Cardiac muscle cell (in vitro differentiated cells and primary cell): ENCODE measurements around the gene F11R. TPM values are rescaled to one million over a fixed set of nuclear protein-coding genes. Genes with fewer than 3 reads are reported as not detected.
"Not testable (repeated sequence)": the region's sequence is repeated elsewhere in the genome, so short reads cannot be mapped to it uniquely, and the experiment has no call there.

Source experiments
- DNase-seq, 2 donors: peaks; one replicate each; pipeline versions ENCODE4 v3.0.0 to v3.0.0-alpha.2; 2010 to 2017; ENCODE audit warnings: low read depth in 1 of 2, low spot score in 1 of 2
- H3K27ac ChIP-seq: fragments of 200-600 bp; sonication (generic); 2 replicates; pipeline ENCODE4 v1.5.1; 2016
- H3K27me3 ChIP-seq: fragments of 200-600 bp; sonication (generic); 2 replicates; pipeline ENCODE4 v1.6.0; 2016; ENCODE audit warnings: control low read depth
- H3K36me3 ChIP-seq: fragments of 200-600 bp; sonication (generic); 2 replicates; pipeline ENCODE4 v1.5.1; 2016; ENCODE audit warnings: control low read depth
- H3K4me1 ChIP-seq: fragments of 200-600 bp; sonication (generic); 2 replicates; pipeline ENCODE4 v1.8.1; 2017; ENCODE audit warnings: low read depth, mild to moderate bottlenecking, mixed run types
- H3K4me3 ChIP-seq: fragments of 200-600 bp; sonication (generic); 2 replicates; pipeline ENCODE4 v1.5.1; 2016; ENCODE audit warnings: mild to moderate bottlenecking
- H3K9me3 ChIP-seq: fragments of 200-600 bp; sonication (generic); 2 replicates; pipeline ENCODE4 v1.5.1; 2017; ENCODE audit warnings: low read depth, mild to moderate bottlenecking, control low read depth
- polyA plus RNA-seq: library from polyadenylated mRNA; unstranded; fragments of >200 nt; fragmentation: Nextera tagmentation; extraction: Ambion mirVana; gene quantifications from 2 replicates; pipeline ENCODE4 v1.2.1, GENCODE V29; 2016
- total RNA-seq: library from RNA; depleted of rRNA; stranded (reverse); fragments of >200 nt; gene quantifications from 2 replicates; pipeline ENCODE4 v1.2.3, GENCODE V29; 2016
- TF ChIP-seq, protein P1 (sequence below): IDR thresholded peaks from 2 replicates; pipeline ENCODE4 v1.5.1; 2012; ENCODE audit warnings: low read depth, mild to moderate bottlenecking, low read length

Gene F11R
- total RNA-seq (68.1 and 93.7 TPM in 2 replicates), polyA plus RNA-seq (90.1 and 139 TPM in 2 replicates)

DNA sequence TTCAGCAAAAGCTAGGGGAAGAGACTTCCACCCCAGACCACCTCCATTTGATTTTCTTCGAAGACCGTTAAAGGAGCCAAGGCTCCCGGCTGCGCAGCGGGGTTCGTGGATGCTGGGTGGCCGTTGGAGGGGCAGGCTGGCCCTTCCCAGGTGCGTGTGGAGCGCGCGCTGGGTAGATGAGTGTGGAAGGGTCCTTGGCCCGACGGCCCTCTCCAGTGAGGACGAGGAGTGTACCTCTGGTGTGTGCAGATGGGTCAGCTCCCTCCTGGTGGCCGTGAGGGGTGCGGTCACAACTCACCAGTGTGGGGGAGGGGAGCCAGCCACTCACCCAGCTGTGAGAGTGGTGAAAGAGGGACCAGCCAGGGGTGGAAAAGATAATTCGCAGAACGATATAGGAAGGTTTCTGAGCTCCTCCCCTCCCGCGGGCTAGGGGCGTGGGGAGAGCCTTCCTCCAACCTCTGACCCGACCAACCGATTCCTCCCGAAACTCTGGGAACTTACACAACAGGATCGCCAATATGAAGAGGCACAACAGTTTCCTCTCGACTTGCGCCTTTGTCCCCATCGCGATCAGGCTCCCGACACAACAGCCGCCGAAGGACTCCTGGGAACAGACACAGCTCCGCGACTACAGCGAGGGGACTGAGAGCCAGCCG is at the start of gene F11R:
Gene F11R, minus strand, starts transcription at position 644 of the 656 bp plus-strand sequence. Its CDS starts 79 bp downstream, at position 565.
- no peaks in the 10 kb centered on the region for H3K36me3 ChIP-seq
- H3K27ac ChIP-seq: peak within 1 kb of the TSS; percentile 80
- peak within 1 kb of the TSS; percentile 51 for H3K4me3 ChIP-seq
- DNase-seq: peak; percentile 53 to 81
- H3K9me3 ChIP-seq: no peaks in the 10 kb centered on the region
- TF ChIP-seq, protein P1, sequence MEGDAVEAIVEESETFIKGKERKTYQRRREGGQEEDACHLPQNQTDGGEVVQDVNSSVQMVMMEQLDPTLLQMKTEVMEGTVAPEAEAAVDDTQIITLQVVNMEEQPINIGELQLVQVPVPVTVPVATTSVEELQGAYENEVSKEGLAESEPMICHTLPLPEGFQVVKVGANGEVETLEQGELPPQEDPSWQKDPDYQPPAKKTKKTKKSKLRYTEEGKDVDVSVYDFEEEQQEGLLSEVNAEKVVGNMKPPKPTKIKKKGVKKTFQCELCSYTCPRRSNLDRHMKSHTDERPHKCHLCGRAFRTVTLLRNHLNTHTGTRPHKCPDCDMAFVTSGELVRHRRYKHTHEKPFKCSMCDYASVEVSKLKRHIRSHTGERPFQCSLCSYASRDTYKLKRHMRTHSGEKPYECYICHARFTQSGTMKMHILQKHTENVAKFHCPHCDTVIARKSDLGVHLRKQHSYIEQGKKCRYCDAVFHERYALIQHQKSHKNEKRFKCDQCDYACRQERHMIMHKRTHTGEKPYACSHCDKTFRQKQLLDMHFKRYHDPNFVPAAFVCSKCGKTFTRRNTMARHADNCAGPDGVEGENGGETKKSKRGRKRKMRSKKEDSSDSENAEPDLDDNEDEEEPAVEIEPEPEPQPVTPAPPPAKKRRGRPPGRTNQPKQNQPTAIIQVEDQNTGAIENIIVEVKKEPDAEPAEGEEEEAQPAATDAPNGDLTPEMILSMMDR: peak; percentile 14
- peaks cover 15% of the 10 kb centered on the region for H3K4me1 ChIP-seq
- no peaks in the 10 kb centered on the region for H3K27me3 ChIP-seq

DNA sequence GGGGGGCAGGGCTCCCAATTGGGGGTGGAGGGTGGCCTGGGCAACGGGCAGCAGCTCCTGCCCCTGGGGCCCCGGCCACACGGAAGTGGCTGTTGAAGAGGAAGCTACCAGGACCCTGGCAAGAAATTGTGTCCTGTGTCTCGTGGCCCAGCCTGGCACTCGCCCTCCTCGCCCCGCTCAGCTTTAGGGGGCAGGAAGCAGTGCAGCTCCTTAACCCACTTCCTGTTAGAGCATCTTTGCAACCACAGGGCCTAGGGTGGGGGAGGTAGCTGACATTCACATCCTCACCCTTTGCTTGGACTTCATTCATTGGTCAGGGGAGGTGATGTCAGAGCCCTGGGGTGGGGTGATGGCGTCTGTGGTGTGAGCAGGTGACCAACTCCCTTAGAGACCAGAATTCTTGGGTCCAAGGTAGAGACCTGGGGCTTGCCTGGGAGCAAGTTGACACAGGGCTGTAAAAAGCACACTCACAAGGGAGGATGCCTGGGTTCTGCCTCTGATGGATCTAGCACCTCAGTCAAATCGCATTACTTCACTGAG is 48.8 kb upstream of the F11R start, which contains the start of gene ARHGAP30:
Gene ARHGAP30, minus strand, starts transcription at position 161 of the 540 bp plus-strand sequence. CDS start 267 bp downstream, outside the sequence.
- DNase-seq: no peak
- Histone ChIP-seq H3K27ac (no peak within 1 kb of the TSS), H3K4me3 (no peak within 1 kb of the TSS)

GRCh38 chr1:161069241-161069640 is 48.3 kb upstream of the F11R start:
- Histone ChIP-seq H3K4me3 (no peak overlapping the region), H3K36me3 (no peaks in the 10 kb centered on the region), H3K9me3 (no peaks in the 10 kb centered on the region), H3K27me3 (no peaks in the 10 kb centered on the region), H3K4me1 (no peaks in the 10 kb centered on the region), H3K27ac (no peak overlapping the region)
- TF ChIP-seq, protein P1: no peak
- no peak for DNase-seq

More for the DNA sequence above, 48.8 kb upstream of the F11R start, which contains the start of gene ARHGAP30:
- Histone ChIP-seq H3K27me3 (no peaks in the 10 kb centered on the region), H3K36me3 (no peaks in the 10 kb centered on the region), H3K4me1 (no peaks in the 10 kb centered on the region), H3K9me3 (no peaks in the 10 kb centered on the region)
- TF ChIP-seq, protein P1: no peak

GRCh38 chr1:161068306-161069234 is 47.6 kb upstream of the F11R start:
- TF ChIP-seq, protein P1: no peak
- Histone ChIP-seq H3K27me3 (no peaks in the 10 kb centered on the region), H3K4me3 (no peak overlapping the region), H3K27ac (no peak overlapping the region), H3K9me3 (no peaks in the 10 kb centered on the region), H3K4me1 (no peaks in the 10 kb centered on the region), H3K36me3 (no peaks in the 10 kb centered on the region)
- DNase-seq: no peak

GRCh38 chr1:161066694-161067093 is 45.7 kb upstream of the F11R start:
- Histone ChIP-seq H3K36me3 (no peaks in the 10 kb centered on the region), H3K27me3 (no peaks in the 10 kb centered on the region), H3K4me3 (no peak overlapping the region), H3K27ac (no peak overlapping the region), H3K4me1 (no peaks in the 10 kb centered on the region), H3K9me3 (no peaks in the 10 kb centered on the region)
- no peak for DNase-seq
- TF ChIP-seq, protein P1: no peak

DNA sequence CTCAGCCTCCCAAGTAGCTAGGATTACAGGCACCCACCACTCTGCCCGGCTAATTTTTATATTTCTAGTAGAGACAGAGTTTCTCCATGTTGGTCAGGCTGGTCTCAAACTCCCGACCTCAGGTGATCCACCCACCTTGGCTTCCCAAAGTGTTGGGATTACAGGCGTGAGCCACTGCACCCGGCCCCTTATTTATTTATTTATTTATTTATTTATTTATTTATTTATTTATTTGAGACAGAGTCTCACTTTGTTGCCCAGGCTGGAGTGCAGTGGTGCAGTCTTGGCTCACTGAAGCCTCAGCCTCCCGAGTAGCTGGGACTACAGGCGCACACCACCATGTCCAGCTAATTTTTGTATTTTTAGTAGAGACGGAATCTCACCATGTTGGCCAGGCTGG is 44.7 kb upstream of the F11R start:
- H3K27ac ChIP-seq, H3K9me3 ChIP-seq, H3K4me1 ChIP-seq, H3K4me3 ChIP-seq, H3K27me3 ChIP-seq, DNase-seq, H3K36me3 ChIP-seq: not testable (repeated sequence)

DNA sequence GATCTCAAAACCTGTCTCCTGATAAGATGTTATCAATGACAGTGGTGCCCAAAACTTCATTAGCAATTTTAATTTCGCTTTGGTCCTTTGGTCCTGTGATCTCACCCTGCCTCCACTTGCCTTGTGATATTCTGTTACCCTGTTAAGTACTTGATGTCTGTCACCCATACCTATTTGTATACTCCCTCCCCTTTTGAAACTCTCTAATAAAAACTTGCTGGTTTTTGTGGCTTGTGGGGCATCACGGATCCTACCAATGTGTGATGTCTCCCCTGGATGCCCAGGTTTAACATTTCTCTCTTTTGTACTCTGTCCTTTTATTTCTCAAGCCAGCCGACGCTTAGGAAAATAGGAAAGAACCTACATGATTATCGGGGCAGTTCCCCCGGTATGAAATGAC is 43.0 kb upstream of the F11R start:
- not testable (repeated sequence) for H3K27ac ChIP-seq, H3K36me3 ChIP-seq, H3K4me3 ChIP-seq, H3K4me1 ChIP-seq, H3K27me3 ChIP-seq, DNase-seq, H3K9me3 ChIP-seq
